HEK293 (cell line): ENCODE data around the gene CYS1.

Experiments
- HOXA7 ChIP-seq: sonication (generic); formaldehyde crosslinking; IDR thresholded peaks from 2 replicates; pipeline ENCODE4 v1.8.1; 2022; ENCODE audit warnings: missing genetic modification reagents, borderline replicate concordance
- SP2 ChIP-seq: fragments of 450-650 bp; formaldehyde crosslinking; IDR thresholded peaks from 2 replicates; pipeline ENCODE4 v1.5.1; 2016; ENCODE audit warnings: missing biosample characterization, missing genetic modification characterization
- TSHZ1 ChIP-seq: fragments of 450-650 bp; formaldehyde crosslinking; IDR thresholded peaks from 2 replicates; pipeline ENCODE4 v1.5.1; 2016; ENCODE audit warnings: missing biosample characterization, missing genetic modification characterization, borderline replicate concordance
- WT1 ChIP-seq: fragments of 450-650 bp; formaldehyde crosslinking; IDR thresholded peaks from 2 replicates; pipeline ENCODE4 v1.5.1; 2016; ENCODE audit warnings: missing biosample characterization, missing genetic modification characterization
- ZNF114 ChIP-seq: fragments of 450-650 bp; formaldehyde crosslinking; IDR thresholded peaks from 2 replicates; pipeline ENCODE4 v1.5.0; 2017; ENCODE audit warnings: missing biosample characterization, missing genetic modification characterization
- ZNF274 ChIP-seq, 2 experiments: fragments of 200-500 bp in 1 of 2; fragments of 450-650 bp in 1 of 2; sonication (Bioruptor generic) in 1 of 2; formaldehyde crosslinking in 1 of 2; IDR thresholded peaks; 2 replicates each; pipeline versions ENCODE4 v1.5.1 to v1.6.1; 2014 to 2016; ENCODE audit warnings: borderline replicate concordance in 1 of 2, inconsistent platforms in 1 of 2, low read length in 1 of 2, missing biosample characterization in 1 of 2, missing genetic modification characterization in 1 of 2
- TF ChIP-seq, protein P1 (sequence below): fragments of 450-650 bp; formaldehyde crosslinking; IDR thresholded peaks from 2 replicates; pipeline ENCODE4 v1.5.1; 2016; ENCODE audit warnings: missing biosample characterization, missing genetic modification characterization
- TF ChIP-seq, protein P2 (sequence below): sonication (generic); formaldehyde crosslinking; IDR thresholded peaks from 2 replicates; pipeline ENCODE4 v1.8.1; 2022; ENCODE audit warnings: mild to moderate bottlenecking, moderate library complexity, missing genetic modification reagents
- TF ChIP-seq, protein P3 (sequence below): fragments of 450-650 bp; formaldehyde crosslinking; IDR thresholded peaks from 2 replicates; pipeline ENCODE4 v1.5.1; 2017; ENCODE audit warnings: missing biosample characterization, missing genetic modification characterization

GRCh38 chr2:10091182-10091888 lies 11.1 kb upstream of the CYS1 start:
- TF ChIP-seq, protein P1, sequence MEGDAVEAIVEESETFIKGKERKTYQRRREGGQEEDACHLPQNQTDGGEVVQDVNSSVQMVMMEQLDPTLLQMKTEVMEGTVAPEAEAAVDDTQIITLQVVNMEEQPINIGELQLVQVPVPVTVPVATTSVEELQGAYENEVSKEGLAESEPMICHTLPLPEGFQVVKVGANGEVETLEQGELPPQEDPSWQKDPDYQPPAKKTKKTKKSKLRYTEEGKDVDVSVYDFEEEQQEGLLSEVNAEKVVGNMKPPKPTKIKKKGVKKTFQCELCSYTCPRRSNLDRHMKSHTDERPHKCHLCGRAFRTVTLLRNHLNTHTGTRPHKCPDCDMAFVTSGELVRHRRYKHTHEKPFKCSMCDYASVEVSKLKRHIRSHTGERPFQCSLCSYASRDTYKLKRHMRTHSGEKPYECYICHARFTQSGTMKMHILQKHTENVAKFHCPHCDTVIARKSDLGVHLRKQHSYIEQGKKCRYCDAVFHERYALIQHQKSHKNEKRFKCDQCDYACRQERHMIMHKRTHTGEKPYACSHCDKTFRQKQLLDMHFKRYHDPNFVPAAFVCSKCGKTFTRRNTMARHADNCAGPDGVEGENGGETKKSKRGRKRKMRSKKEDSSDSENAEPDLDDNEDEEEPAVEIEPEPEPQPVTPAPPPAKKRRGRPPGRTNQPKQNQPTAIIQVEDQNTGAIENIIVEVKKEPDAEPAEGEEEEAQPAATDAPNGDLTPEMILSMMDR (tag by site-specific recombination): no peak
- TF ChIP-seq TSHZ1 (tag by site-specific recombination) (no peak), HOXA7 (CRISPR knock-in tag) (no peak), WT1 (tag by site-specific recombination) (no peak), ZNF114 (tag by site-specific recombination) (no peak), SP2 (tag by site-specific recombination) (no peak), ZNF274 (IDR thresholded peaks at IDR 0.05; ENCODE audit: low read length) (no peak), ZNF274 (tag by site-specific recombination; IDR thresholded peaks at IDR 0.05; ENCODE audit: borderline replicate concordance) (no peak)
- TF ChIP-seq, protein P2, sequence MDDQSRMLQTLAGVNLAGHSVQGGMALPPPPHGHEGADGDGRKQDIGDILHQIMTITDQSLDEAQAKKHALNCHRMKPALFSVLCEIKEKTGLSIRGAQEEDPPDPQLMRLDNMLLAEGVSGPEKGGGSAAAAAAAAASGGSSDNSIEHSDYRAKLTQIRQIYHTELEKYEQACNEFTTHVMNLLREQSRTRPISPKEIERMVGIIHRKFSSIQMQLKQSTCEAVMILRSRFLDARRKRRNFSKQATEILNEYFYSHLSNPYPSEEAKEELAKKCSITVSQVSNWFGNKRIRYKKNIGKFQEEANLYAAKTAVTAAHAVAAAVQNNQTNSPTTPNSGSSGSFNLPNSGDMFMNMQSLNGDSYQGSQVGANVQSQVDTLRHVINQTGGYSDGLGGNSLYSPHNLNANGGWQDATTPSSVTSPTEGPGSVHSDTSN: no peak
- TF ChIP-seq, protein P3, sequence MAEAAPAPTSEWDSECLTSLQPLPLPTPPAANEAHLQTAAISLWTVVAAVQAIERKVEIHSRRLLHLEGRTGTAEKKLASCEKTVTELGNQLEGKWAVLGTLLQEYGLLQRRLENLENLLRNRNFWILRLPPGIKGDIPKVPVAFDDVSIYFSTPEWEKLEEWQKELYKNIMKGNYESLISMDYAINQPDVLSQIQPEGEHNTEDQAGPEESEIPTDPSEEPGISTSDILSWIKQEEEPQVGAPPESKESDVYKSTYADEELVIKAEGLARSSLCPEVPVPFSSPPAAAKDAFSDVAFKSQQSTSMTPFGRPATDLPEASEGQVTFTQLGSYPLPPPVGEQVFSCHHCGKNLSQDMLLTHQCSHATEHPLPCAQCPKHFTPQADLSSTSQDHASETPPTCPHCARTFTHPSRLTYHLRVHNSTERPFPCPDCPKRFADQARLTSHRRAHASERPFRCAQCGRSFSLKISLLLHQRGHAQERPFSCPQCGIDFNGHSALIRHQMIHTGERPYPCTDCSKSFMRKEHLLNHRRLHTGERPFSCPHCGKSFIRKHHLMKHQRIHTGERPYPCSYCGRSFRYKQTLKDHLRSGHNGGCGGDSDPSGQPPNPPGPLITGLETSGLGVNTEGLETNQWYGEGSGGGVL: no peak
